ENCODE measurements around the gene SCARF2.

The SCARF2 gene

DNA sequence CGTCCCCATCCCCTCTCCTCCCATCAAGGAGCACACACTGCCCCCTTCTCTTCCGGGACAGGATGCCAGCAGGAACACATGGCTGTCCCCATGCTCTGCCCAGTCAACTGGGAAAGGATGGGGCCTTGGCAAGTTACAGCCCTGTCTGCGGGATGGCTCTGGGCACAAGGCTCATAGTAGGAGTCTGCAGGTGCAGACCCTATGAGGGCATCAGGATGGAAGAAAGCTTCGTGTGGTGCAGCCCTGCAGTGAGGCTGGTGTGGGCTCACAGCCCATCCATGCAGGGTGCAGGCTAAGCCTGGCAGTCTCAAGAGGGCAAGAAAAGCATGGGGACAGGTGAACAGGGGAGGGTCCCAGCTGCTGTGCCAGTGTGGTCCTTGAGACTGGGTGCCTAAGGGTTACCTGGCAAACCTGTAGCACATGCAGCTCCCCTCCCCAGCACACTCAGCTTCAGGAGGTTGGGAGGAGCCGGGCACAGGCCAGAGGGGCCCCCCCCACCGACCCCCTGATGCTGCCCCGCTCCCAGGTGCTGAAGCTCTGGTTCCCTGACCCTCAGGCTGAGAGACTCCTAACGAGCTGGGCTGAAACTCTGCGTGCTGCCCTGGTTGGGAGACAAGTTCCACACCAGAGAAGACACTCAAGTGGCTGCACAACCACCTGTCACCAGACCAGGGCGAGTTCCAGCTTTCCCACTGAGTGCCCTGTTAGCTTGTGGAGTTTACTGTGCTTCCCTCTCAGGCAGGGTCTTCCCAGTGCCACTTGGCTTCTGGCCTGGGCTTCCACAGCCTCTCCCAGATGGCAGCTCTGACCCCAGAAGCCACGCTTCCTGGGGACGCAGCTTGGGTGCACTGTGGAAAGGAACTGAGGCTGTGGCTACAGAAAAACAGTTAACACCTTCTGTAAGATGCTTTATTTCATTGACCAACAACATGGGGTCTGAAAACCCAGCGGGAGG, 3.3 kb upstream of the SCARF2 start:
- in situ Hi-C loops (cut with MboI; ENCODE audit: low sequenced_read_pairs), result no loop called here

DNA sequence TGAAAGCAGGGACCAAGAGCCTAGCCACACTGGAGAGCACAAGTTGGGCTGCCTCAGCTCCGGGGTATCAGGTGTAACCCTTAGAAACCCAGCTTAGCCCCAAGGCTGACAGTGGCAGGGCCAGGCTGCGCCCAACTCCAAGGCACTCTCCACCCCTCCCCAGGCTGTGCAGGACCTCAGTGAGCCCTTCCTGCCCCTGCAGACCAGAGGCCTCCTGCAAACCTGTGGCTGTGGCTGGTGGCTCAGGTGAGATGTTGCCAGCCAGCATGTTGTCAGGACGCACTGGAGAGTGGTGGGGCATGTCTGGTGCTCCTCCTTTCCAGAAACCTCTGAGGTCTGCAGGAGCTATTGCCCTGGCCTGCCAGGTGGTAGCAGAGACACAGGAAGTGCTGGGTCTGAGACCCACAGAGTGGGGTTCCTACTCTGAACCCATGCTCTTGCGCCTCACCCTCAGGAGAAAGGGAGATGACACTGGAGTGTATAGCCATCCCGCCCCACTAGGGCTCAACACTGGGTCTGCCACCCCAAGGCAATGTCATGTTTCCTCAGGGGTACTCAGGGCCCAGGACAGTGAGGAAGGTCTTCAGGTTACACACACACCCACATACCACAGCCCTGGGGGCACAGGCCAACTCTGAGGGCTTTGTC, 2.4 kb upstream of the SCARF2 start:
- in situ Hi-C loops (cut with MboI; ENCODE audit: low sequenced_read_pairs), result no loop called here

DNA sequence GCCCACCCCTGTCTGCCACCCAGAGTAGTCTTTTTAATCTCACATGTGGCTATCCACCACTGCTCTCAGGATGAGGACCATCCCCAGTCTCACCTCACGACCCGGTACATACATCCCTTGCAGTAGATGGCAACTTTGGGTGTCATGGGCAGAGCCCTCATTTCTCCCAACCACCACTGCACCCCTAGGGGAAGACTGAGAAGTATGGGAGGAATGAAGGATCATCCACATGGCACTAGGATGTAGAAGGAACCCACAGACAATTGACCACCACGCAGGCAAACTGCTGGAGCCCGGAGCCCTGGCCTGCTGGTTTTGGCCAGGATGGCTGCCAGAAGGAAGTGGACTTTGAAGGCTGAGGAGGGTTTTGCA, 1.9 kb upstream of the SCARF2 start:
- in situ Hi-C loops (cut with MboI; ENCODE audit: low sequenced_read_pairs), result no loop called here

- in situ Hi-C loops (cut with MboI; ENCODE audit: low sequenced_read_pairs), result no loop called here
These were observed 1.3 kb upstream of the SCARF2 start for GRCh38 chr22:20438678-20439492.

- in situ Hi-C loops (cut with MboI; ENCODE audit: low sequenced_read_pairs), result no loop called here
These were observed 727 bp upstream of the SCARF2 start for GRCh38 chr22:20438427-20438677.

- in situ Hi-C loops (cut with MboI; ENCODE audit: low sequenced_read_pairs), result no loop called here
These were observed 635 bp downstream of the SCARF2 start for GRCh38 chr22:20436768-20437612.

DNA sequence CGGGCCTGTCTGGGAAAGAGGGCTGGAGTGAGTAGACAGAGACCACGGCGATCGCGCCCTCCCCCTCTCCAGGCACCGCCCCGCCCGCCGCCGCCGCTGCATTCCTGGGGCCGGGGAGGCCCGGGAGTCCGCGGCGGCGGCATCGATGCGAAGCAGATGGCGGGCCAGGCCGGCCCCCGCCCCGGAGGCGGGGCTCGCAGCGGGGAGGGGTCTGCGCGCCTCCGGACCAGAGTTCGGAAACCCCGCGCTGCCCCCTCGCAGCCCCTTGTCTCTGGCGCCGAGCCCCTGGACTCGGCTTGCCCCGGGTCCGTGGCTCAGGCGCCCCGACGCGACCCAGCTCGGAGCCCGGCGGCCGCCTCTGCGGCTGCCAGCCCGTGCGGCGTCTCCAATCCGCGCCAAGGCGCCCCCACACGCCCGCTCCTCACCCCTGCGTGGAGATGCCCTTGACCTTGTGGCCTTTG, 1.3 kb downstream of the SCARF2 start:
- in situ Hi-C loops (cut with MboI; ENCODE audit: low sequenced_read_pairs), result no loop called here

GRCh38 chr22:20435436-20436306, 2.0 kb downstream of the SCARF2 start:
- in situ Hi-C loops (cut with MboI; ENCODE audit: low sequenced_read_pairs), result no loop called here

- in situ Hi-C loops (cut with MboI; ENCODE audit: low sequenced_read_pairs), result no loop called here
These were observed 2.9 kb downstream of the SCARF2 start for GRCh38 chr22:20434773-20435172.

- in situ Hi-C loops (cut with MboI; ENCODE audit: low sequenced_read_pairs), result no loop called here
These were observed 3.3 kb downstream of the SCARF2 start for GRCh38 chr22:20434264-20434751.

GRCh38 chr22:20433686-20434241, 3.9 kb downstream of the SCARF2 start:
- in situ Hi-C loops (cut with MboI; ENCODE audit: low sequenced_read_pairs), result no loop called here

DNA sequence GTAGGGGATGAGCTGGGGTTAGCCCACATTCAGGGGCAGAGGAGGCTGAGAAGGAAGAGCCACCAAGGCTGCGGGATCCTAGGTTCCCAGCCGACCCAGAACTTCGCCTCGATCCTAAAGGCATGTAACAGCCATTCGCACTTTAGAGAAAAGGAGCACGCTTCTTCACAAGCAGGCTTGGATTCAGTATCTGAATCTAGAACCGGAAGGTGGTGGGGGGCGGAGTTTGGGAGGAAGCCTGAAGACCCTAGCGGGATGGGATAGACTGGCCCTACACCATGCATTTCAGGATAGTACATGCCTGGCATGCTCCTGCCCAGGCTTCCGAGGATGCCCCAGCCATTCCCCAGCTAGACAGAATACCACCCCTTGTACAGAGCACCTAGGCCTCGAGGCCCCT, 4.4 kb downstream of the SCARF2 start:
- in situ Hi-C loops (cut with MboI; ENCODE audit: low sequenced_read_pairs), result no loop called here

GRCh38 chr22:20432244-20432686, 5.4 kb downstream of the SCARF2 start:
- in situ Hi-C loops (cut with MboI; ENCODE audit: low sequenced_read_pairs), result no loop called here

DNA sequence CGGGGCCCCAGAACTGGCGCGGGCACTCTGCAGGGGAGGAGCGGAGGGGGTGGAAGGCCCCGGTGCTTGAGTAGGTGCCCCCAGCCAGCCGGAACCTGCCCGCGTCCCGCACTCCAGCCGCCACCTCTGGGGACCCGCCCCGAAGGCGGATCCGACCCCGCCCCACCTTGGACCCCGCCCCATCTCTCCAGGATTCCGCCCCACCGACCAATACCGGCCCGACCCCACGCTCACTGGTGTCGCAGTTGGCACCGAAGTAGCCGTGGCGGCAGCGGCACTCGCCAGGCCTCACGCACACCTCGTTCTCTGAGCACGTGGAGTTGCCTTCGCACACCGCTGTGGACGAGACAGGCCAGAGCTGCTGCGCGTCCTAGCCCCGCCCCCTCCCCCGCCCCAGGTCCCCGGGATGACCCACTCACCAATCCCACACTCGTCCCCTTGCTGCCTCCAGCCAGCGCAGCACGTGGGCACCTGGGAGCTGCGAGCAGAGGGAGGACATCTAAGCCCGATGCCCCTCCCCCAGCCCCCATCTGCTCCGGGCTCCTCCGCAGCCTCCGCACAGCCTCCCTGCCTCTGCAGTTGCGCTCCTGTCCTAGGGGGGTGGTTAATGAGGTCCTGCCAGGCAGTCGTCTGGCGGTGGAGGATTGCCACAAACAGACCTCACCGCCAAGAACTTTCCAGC, 6.0 kb downstream of the SCARF2 start:
- in situ Hi-C loops (cut with MboI; ENCODE audit: low sequenced_read_pairs), result no loop called here

GRCh38 chr22:20430720-20431510, 6.7 kb downstream of the SCARF2 start:
- in situ Hi-C loops (cut with MboI; ENCODE audit: low sequenced_read_pairs), result no loop called here

DNA sequence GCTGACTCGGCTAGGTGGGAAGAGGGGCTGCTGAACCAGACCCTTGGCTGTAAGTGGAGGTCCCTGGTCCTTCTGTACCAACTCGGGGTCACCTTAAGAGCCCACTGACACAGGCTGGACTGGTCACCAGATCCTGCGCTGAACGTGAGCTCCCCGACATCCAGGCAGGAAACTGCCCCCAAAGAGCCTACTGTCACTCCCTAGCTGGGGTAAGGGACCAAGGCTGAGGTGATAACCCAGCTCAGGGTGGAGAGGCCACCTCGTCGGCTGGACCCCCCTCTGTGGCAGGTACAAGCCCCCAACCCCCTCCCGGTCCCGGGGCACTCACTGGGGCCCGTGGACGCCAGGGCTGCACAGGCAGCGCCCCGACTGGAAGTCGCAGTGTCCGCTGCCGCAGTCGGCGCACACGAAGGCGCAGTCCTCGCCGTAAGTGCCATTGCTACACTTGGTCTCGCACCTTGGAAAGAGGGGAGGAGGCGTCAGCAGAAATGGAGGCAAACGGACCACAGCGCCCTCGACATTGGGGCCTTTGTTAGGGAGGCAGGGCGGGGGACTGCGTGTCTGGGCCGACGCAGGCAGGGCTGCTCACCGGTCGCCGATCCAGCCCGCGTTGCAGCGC, 7.4 kb downstream of the SCARF2 start:
- in situ Hi-C loops (cut with MboI; ENCODE audit: low sequenced_read_pairs), result no loop called here
